ENCODE results near the gene KCTD5. TPM values are rescaled to one million over a fixed set of nuclear protein-coding genes. Genes with fewer than 3 reads are reported as not detected.

KCTD5 gene
- total RNA-seq, 1 experiment from 2014 or later: 42.1 TPM

DNA sequence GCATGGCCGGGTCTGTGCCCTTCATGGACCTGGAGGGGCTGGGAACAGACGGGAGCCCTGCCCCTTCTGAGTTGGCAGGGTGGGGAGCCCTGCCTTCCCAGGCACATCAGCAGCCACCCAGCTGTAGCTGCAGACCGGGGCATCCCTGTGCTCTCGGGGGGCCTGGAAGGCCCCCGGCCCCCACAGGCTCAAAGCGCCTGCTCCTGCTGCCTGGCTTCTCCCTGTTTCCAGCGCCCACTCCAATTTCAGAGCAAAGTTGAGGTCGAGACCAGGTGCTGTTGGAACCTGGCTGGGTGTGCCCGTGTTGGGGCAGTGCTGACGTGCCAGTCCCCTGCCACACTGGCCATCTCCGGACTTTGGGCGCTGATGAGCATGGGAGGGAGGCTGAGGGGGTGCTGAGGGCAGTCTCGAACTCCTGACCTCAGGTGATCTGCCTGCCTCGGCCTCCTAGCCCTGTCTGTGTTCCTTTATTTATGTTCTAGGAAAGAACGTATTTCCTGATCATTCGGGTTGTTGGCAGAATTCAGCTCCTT is 42.6 kb downstream of the KCTD5 start:
- Histone ChIP-seq H2AFZ (ENCODE audit: low read depth, low read length, poor library complexity, severe bottlenecking) (no peak overlapping the region), H3K4me2 (ENCODE audit: low read length) (no peak overlapping the region), H3K9me3 (ENCODE audit: control insufficient read depth in 1 of 2, insufficient read depth in 1 of 2, low read depth in 1 of 2, low read length in 2 of 2) (no peaks in the 10 kb centered on the region), H3K4me1 (ENCODE audit: control insufficient read depth in 1 of 2, insufficient read depth in 2 of 2, low read length in 2 of 2) (peaks cover 26 to 32% of the 10 kb centered on the region in 2 experiments), H3K4me3 (replicated peaks in 1 of 2; ENCODE audit: low read depth in 1 of 2, low read length in 2 of 2) (no peak overlapping the region), H3K27me3 (ENCODE audit: insufficient read depth, low read length) (no peaks in the 10 kb centered on the region), H3K27ac (ENCODE audit: low read depth, low read length) (no peak overlapping the region), H3K79me2 (ENCODE audit: insufficient read depth, low read length) (no peaks in the 10 kb centered on the region), H4K20me1 (ENCODE audit: insufficient read depth) (no peaks in the 10 kb centered on the region), H3K36me3 (ENCODE audit: control insufficient read depth in 1 of 2, insufficient read depth in 2 of 2, low read length in 2 of 2) (no peaks in the 10 kb centered on the region), H3K9ac (ENCODE audit: low read length) (no peak overlapping the region), H3K9me2 (ENCODE audit: insufficient read depth) (no peaks in the 10 kb centered on the region)
- ATAC-seq (no peak), DNase-seq (ENCODE audit: low read depth, low spot score) (no peak)
- BruUV-seq (replicated peaks): no TSS peak
- CTCF ChIA-PET: no interaction called here
- intact Hi-C loops (cut with micrococcal nuclease): no loop called here
- POLR2A ChIA-PET: no interaction called here
- no peak for TF ChIP-seq SRF (IDR thresholded peaks at IDR 0.05; ENCODE audit: low read depth)
- no peak for TF ChIP-seq JUND (IDR thresholded peaks at IDR 0.05)
- TF ChIP-seq, protein P1, sequence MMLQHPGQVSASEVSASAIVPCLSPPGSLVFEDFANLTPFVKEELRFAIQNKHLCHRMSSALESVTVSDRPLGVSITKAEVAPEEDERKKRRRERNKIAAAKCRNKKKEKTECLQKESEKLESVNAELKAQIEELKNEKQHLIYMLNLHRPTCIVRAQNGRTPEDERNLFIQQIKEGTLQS (IDR thresholded peaks at IDR 0.05): no peak
- no peak for TF ChIP-seq SIN3A (IDR thresholded peaks at IDR 0.05; ENCODE audit: low read depth)
- no peak for TF ChIP-seq CBX3 (IDR thresholded peaks at IDR 0.05; ENCODE audit: low read depth)
- no peak for TF ChIP-seq RAD21 (IDR thresholded peaks at IDR 0.05; ENCODE audit: low read depth)
- TF ChIP-seq, protein P2, sequence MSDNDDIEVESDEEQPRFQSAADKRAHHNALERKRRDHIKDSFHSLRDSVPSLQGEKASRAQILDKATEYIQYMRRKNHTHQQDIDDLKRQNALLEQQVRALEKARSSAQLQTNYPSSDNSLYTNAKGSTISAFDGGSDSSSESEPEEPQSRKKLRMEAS (IDR thresholded peaks at IDR 0.05): no peak
- RAD21 ChIA-PET (ENCODE audit: low non-redundant PET in 1 of 2, low total read pairs in 2 of 2, uncharacterized antibody in 2 of 2, unreplicated experiment in 2 of 2): no interaction called here

DNA sequence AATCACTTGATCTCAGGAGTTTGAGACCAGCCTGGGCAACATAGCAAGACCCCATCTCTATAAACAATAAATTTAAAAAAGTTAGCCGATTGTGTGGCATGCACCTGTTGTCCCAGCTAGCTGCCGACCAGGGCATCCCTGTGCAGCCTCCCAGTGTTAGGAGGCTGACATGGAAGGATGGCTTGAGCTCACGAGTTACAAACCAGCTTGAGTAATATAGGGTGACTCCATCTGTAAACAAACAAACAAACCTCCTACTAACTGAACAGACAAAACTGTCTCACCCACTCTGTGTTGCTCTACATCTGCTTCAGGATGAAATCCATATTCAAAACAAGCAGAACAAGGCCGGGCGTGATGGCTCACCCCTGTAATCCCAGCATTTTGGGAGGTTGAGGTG is 44.6 kb downstream of the KCTD5 start:
- H3K36me3 ChIP-seq (ENCODE audit: control insufficient read depth in 1 of 2, insufficient read depth in 2 of 2, low read length in 2 of 2): no peaks in the 10 kb centered on the region
- ChIA-PET RAD21 (ENCODE audit: low non-redundant PET in 1 of 2, low total read pairs in 2 of 2, uncharacterized antibody in 2 of 2, unreplicated experiment in 2 of 2) (no interaction called here), CTCF (no interaction called here), POLR2A (no interaction called here)
- no peak for TF ChIP-seq JUND (IDR thresholded peaks at IDR 0.05)
- TF ChIP-seq YY1 (IDR thresholded peaks at IDR 0.05; ENCODE audit: extremely low read depth, insufficient replicate concordance, low read depth, low read length): no peak
- no peak for TF ChIP-seq ZNF274 (IDR thresholded peaks at IDR 0.05; ENCODE audit: low read depth, low read length)
- TF ChIP-seq, protein P1 (IDR thresholded peaks at IDR 0.05): no peak
- no peak for TF ChIP-seq EZH2 (IDR thresholded peaks at IDR 0.05)
- no peak for TF ChIP-seq POLR2A (IDR thresholded peaks at IDR 0.05; ENCODE audit: borderline replicate concordance, extremely low read depth, insufficient read depth, insufficient read length)
- TF ChIP-seq ZFX (IDR thresholded peaks at IDR 0.05): no peak
- TF ChIP-seq, protein P2 (IDR thresholded peaks at IDR 0.05): no peak
- TF ChIP-seq FOSL1 (IDR thresholded peaks at IDR 0.05; ENCODE audit: low read depth): no peak
- TF ChIP-seq, protein P3, sequence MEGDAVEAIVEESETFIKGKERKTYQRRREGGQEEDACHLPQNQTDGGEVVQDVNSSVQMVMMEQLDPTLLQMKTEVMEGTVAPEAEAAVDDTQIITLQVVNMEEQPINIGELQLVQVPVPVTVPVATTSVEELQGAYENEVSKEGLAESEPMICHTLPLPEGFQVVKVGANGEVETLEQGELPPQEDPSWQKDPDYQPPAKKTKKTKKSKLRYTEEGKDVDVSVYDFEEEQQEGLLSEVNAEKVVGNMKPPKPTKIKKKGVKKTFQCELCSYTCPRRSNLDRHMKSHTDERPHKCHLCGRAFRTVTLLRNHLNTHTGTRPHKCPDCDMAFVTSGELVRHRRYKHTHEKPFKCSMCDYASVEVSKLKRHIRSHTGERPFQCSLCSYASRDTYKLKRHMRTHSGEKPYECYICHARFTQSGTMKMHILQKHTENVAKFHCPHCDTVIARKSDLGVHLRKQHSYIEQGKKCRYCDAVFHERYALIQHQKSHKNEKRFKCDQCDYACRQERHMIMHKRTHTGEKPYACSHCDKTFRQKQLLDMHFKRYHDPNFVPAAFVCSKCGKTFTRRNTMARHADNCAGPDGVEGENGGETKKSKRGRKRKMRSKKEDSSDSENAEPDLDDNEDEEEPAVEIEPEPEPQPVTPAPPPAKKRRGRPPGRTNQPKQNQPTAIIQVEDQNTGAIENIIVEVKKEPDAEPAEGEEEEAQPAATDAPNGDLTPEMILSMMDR (IDR thresholded peaks at IDR 0.05 in 2 of 3, conservative IDR thresholded peaks at IDR 0.05 in 1 of 3; ENCODE audit: borderline replicate concordance in 1 of 3, insufficient read depth in 1 of 3, low read depth in 2 of 3, low read length in 2 of 3): no peak
- no peak for TF ChIP-seq EZH2phosphoT487 (IDR thresholded peaks at IDR 0.05; ENCODE audit: borderline replicate concordance)
- no peak for TF ChIP-seq POLR2AphosphoS5 (IDR thresholded peaks at IDR 0.05; ENCODE audit: low read depth, low read length)
- H3K4me2 ChIP-seq (ENCODE audit: low read length): no peak overlapping the region
- H3K27me3 ChIP-seq (ENCODE audit: insufficient read depth, low read length): no peaks in the 10 kb centered on the region
- no peak overlapping the region for H3K27ac ChIP-seq (ENCODE audit: low read depth, low read length)
- peaks cover 17 to 19% of the 10 kb centered on the region in 2 experiments for H3K4me1 ChIP-seq (ENCODE audit: control insufficient read depth in 1 of 2, insufficient read depth in 2 of 2, low read length in 2 of 2)
- intact Hi-C loops (cut with micrococcal nuclease): no loop called here
- BruUV-seq (replicated peaks): no TSS peak
- no peak for DNase-seq (ENCODE audit: low read depth, low spot score)
- no peaks in the 10 kb centered on the region for H3K79me2 ChIP-seq (ENCODE audit: insufficient read depth, low read length)
- no peaks in the 10 kb centered on the region for H4K20me1 ChIP-seq (ENCODE audit: insufficient read depth)
- H2AFZ ChIP-seq (ENCODE audit: low read depth, low read length, poor library complexity, severe bottlenecking): no peak overlapping the region
- no peak overlapping the region for H3K9ac ChIP-seq (ENCODE audit: low read length)
- H3K9me3 ChIP-seq (ENCODE audit: control insufficient read depth in 1 of 2, insufficient read depth in 1 of 2, low read depth in 1 of 2, low read length in 2 of 2): no peaks in the 10 kb centered on the region
- no peaks in the 10 kb centered on the region for H3K9me2 ChIP-seq (ENCODE audit: insufficient read depth)
- no peak for ATAC-seq
- no peak overlapping the region for H3K4me3 ChIP-seq (replicated peaks in 1 of 2; ENCODE audit: low read depth in 1 of 2, low read length in 2 of 2)
